HG02840 (cell line): ENCODE measurements around the gene ASMT.
"Not testable (repeated sequence)": the region's sequence is repeated elsewhere in the genome, so short reads cannot be mapped to it uniquely, and the experiment has no call there.

Experiments
- ATAC-seq: cut with Tn5 transposase; IDR thresholded peaks from one replicate; pipeline ENCODE4 v1.9.1; 2021; ENCODE audit warnings: mild to moderate bottlenecking, moderate library complexity, moderate number of reproducible peaks; ENCODE audit not compliant: unreplicated experiment, low FRiP score

The ASMT gene, protein sequence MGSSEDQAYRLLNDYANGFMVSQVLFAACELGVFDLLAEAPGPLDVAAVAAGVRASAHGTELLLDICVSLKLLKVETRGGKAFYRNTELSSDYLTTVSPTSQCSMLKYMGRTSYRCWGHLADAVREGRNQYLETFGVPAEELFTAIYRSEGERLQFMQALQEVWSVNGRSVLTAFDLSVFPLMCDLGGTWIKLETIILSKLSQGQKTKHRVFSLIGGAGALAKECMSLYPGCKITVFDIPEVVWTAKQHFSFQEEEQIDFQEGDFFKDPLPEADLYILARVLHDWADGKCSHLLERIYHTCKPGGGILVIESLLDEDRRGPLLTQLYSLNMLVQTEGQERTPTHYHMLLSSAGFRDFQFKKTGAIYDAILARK

GRCh38 chrX:1614927-1615326, at the start of gene ASMT:
TSS of gene ASMT (plus strand) at chrX:1615059. CDS start at chrX:1615200, 141 bp downstream.
- ATAC-seq: no peak

DNA sequence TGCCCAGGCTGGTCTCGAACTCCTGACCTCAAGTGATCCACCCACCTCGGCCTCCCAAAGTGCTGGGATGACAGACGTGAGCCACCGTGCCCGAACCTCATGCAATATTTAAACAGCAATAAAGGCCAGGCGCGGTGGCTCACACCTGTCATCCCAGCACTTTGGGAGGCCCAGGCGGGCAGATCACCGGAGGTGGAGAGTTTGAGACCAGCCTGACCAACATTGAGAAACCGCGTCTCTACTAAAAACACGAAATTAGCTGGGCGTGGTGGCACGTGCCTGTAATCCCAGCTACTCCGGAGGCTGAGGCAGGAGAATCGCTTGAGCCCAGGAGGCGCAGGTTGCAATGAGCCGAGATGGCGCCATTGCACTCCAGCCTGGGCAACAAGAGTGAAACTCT, 40.7 kb upstream of the ASMT start:
- not testable (repeated sequence) for ATAC-seq

- ATAC-seq: no peak
Measured at GRCh38 chrX:1576201-1576992, 38.5 kb upstream of the ASMT start.

DNA sequence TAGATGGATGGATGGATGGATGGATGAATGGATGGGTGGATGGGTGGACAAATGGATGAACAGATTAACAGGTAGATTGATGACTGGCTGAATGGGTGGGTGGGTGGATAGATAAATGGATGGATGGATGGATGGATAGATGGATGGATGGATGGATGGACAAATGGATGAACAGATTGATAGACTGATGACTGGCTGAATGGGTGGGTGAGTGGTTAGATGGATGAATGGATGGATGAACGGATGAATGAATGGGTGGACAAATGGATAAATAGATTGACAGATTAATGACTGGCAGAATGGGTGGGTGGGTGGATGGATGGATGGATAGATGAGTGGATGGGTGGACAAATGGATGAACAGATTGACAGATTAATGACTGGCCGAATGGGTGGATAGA, 37.0 kb upstream of the ASMT start:
- ATAC-seq: no peak

DNA sequence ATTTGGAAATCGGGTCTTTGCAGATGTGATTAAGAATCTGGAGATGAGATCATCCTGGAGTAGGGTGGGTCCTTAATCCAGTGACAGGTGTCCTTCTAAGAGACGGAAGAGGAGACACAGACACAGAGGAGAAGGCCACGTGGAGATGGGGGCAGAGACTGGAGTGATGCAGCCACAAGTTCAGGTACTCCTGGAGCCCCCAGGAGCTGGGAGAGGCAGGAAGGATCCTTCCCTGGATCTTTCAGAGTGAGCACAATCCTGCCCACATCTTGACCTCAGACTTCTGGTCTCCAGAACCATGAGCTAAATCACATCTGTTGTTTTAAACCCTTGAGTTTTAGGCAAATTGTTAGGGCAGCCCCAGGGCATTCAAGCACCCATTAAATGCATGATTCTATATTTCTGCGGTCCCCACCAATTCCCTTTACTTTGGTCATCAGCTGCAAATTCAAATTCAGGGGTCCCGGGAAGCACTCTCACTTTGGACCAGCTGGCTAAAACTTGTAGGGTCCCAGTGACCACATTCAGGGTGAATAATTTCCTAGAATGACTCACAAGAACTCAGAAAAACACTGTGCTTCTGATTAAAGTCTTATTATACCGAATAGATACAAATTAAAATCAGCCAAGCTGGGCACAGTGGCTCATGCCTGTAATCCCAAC, 36.2 kb upstream of the ASMT start:
- no peak for ATAC-seq

DNA sequence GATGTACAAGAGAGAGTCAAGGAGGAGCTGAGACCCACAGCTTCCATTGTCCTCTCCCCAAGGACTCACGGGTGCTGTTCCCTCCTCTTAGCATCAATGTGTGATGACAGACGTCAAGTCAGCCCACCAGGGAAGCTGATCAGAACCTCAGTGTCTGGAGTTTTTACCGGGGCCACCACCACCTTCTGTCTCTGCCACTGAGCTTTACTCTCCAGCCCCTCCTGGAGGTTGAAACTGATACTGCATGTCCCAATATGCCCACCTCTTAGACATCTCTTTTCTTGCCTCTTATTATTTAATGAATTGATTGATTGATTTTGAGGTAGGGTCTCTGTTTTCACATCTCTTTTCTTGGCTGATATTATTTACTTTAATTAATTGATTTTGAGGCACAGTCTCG, 33.7 kb upstream of the ASMT start:
- ATAC-seq: no peak

DNA sequence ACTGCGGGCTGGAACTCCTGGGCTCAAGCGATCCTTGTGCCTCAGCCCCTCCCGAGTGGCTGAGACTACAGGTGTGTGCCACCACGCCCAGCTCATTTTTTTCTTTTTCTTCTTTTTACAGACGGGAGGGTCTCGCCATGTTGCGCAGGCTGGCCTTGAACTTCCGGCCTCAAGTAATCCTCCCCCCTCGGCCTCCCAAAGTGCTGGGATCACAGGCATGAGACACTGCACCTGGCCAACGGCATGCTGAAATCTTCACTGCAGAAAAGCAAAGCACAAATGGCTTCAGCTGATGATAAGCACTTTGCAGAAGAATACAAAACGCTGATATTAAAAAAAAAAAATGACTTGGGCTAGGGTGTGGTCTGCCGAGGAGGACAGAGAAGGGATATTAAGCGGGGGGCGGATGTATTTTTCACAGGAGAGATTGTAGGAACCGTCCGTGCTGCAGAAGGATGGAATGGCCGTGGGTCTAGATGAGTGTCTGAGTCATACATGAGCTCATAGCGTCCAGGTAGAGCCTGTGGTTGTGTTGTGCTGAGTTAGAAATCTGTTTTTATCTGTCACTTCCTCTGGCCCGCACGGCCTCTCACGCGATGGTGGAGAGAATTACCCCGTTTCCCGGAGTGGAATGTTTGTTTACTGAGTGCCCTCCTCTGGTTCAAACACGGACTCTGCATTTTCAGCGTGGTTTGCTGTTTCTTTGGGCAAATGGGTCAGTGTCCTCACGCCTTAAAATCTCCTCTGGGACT, 32.0 kb upstream of the ASMT start:
- ATAC-seq: peak; percentile 66

DNA sequence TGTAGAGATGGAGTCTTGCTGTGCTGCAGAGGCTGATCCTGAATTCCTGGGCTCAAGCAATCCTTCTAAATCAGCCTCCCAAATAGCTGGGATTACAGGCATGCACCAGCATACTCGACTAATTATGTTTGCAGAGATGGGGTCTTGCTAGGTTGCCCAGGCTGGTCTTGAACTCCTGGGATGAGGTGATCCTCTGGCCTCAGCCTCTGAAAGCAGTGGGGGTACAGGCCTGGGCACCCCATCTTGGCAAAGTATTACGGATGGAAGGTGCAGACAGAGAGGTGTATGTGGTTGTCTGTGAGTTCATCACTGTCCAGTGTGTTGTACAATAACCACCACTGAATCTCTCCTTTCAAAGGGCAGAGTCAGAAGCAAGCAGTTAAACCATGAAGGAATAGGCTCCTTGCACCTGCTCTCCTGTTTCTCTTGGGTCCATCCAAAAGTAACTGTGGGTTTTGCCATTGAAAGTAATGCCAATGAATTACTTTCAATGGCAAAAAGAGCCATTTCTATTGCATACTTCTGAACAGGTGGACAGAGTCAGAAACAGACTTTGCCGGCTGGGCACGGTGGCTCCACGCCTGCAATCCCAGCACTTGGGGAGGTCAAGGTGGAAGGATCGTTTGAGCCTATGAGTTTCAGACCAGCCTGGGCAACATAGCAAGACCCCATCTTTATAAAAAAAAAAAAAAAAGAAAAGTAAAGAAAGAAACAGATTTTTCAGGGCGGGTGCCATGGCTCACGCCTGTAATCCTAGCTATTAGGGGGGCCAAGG, 30.4 kb upstream of the ASMT start:
- no peak for ATAC-seq

- ATAC-seq: no peak
Measured at GRCh38 chrX:1587161-1587560, 27.7 kb upstream of the ASMT start.

GRCh38 chrX:1589356-1590130, 25.3 kb upstream of the ASMT start:
- ATAC-seq: no peak

GRCh38 chrX:1591102-1591862, 23.6 kb upstream of the ASMT start, which contains the start of gene AKAP17A:
TSS of gene AKAP17A (plus strand) at chrX:1591604. CDS start at chrX:1593463, 1,859 bp downstream.
- ATAC-seq: peak; percentile 87

DNA sequence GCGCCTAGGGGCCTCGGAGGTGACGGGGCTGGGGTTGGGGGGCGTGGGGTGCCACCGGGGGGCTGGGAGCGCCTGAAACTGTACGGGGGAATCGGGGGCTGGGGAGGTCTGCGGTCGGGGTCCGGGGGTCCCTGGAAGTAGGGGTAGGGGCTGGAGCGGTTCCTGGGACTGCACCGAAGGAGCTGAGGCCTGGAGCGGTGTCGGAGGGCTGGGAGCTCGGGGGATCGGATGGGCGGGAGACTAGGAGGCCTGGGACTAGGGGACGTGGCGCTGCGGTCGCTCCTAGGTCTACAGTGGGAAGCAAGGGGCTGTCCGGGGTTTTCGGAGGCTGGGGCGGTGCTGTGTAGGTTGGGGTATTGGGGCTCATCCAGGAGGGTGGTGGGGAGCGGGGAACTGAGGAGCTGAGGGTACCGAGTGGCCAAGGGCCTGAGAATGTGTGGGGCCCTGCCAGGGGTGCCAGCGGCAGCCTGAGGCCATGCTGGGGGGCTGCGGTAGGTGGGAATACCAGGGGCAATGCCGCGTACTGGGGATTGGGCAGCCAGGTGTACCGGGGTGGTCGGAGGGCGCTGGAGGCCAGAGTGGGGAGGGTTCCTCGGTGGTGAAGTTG, 22.9 kb upstream of the ASMT start:
- no peak for ATAC-seq

- no peak for ATAC-seq
Measured at GRCh38 chrX:1592470-1593142, 22.3 kb upstream of the ASMT start.

DNA sequence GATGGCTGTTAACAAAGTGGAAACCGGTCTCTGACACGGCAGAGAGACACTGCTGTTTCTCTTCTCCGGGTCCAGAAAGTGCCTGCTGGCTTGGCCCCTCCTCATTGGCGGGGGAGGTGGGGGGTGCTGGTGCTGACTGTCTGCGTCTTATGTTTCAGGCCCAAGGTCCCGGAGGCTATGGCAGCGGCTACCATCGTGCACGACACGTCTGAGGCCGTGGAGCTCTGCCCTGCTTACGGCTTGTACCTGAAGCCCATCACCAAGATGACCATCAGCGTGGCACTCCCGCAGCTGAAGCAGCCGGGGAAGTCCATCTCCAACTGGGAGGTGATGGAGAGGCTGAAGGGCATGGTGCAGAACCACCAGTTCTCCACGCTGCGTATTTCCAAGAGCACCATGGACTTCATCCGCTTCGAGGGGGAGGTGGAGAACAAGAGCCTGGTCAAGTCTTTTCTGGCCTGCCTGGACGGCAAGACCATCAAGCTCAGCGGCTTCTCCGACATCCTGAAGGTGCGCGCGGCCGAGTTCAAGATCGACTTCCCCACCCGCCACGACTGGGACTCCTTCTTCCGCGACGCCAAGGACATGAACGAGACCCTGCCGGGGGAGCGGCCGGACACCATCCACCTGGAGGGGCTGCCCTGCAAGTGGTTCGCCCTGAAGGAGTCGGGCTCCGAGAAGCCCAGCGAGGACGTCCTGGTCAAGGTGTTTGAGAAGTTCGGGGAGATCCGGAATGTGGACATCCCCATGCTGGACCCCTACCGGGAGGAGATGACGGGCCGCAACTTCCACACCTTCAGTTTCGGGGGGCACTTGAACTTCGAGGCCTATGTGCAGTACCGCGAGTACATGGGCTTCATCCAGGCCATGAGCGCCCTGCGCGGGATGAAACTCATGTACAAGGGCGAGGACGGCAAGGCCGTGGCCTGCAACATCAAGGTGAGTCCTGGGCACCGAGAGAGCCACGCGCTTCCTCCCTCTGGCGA, 21.3 kb upstream of the ASMT start:
- ATAC-seq: no peak

DNA sequence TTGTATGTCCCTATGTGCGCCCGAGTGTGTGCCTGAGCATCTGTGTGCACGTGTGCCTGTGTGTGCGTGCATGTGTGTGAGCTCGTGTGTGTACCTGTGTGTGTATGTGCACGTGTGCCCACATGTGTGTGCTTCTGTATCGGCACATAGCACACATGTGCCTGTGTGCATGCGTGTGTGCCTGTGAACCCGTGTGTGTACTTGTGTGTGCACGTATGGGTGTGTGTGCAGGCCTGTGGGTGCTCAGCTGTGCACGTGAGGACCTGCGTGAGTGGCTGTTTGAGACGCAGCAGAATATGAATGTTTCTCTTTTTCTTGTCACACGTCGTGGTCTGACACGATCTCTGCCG, 19.2 kb upstream of the ASMT start:
- ATAC-seq: no peak

DNA sequence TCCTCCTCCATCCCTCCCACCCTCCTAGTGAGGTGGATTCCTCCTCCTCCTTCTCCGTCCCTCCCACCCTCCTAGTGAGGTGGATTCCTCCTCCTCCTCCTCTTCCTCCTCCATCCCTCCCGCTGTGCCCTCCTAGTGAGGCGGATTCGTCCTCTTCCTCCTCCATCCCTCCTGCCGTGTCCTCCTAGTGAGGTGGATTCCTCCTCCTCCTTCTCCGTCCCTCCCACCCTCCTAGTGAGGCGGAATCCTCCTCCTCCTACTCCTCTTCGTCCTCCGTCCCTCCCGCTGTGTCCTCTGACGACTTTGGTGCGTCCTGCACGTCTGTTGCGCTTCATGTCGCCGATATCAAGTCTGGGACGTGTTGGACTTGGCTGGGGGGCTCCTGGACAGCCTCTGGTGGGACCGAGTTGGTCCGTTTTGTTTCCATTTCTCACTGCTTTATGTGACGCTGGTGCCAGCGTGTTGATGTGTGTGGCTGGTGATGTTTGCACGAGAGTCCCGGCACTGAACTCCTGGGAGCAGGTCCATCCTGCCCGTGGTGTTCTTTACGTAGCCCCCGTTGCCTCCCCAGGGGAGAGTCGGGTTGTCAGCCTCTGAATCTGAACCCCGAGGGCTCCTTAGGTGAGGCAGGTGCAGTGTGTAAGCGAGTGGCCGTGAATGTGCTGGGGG, 18.0 kb upstream of the ASMT start:
- ATAC-seq: no peak
